Nephron progenitor cell (in vitro differentiated cells): ENCODE results near the gene TSPEAR.
A peak's percentile ranks its signal among the peaks of the same experiment; 100 is the strongest.

Experiments
- DNase-seq: peaks from one replicate; pipeline ENCODE4 v3.0.0; 2021
- H3K27ac Mint-ChIP-seq: 2 replicates; pipeline ENCODE4 v1.8.0; 2021; ENCODE audit warnings: mild to moderate bottlenecking, moderate library complexity, mixed read lengths
- H3K27me3 Mint-ChIP-seq: 2 replicates; pipeline ENCODE4 v1.8.0; 2021; ENCODE audit warnings: mild to moderate bottlenecking, low read depth, mixed read lengths; ENCODE audit not compliant: poor library complexity
- H3K36me3 Mint-ChIP-seq: 2 replicates; pipeline ENCODE4 v1.8.0; 2021; ENCODE audit warnings: low read depth, mixed read lengths
- H3K4me1 Mint-ChIP-seq: 2 replicates; pipeline ENCODE4 v1.8.0; 2021; ENCODE audit warnings: mixed read lengths
- H3K4me3 Mint-ChIP-seq: 2 replicates; pipeline ENCODE4 v1.8.0; 2021; ENCODE audit warnings: mild to moderate bottlenecking, moderate library complexity, mixed read lengths
- H3K9me3 Mint-ChIP-seq: 2 replicates; pipeline ENCODE4 v1.8.0; 2021; ENCODE audit warnings: mild to moderate bottlenecking, moderate library complexity, mixed read lengths
- CTCF ChIP-seq: fragments of 200-600 bp; sonication (generic); IDR thresholded peaks from 2 replicates; pipeline ENCODE4 v1.5.0; 2021; ENCODE audit warnings: antibody characterized with exemption

TSPEAR gene

GRCh38 chr21:44492567-44493385 lies 218.6 kb downstream of the TSPEAR start:
- H3K36me3 Mint-ChIP-seq, result peaks cover 41% of the 10 kb centered on the region
- H3K4me1 Mint-ChIP-seq, result peaks cover 26% of the 10 kb centered on the region
- no peak for TF ChIP-seq CTCF
- H3K4me3 Mint-ChIP-seq, result no peak overlapping the region
- H3K9me3 Mint-ChIP-seq, result peaks cover 48% of the 10 kb centered on the region
- DNase-seq, result no peak
- no peak overlapping the region for H3K27ac Mint-ChIP-seq
- peaks cover 8% of the 10 kb centered on the region for H3K27me3 Mint-ChIP-seq

GRCh38 chr21:44490816-44491215 lies 220.6 kb downstream of the TSPEAR start:
- peaks cover 7% of the 10 kb centered on the region for H3K4me1 Mint-ChIP-seq
- peaks cover 40% of the 10 kb centered on the region for H3K36me3 Mint-ChIP-seq
- DNase-seq, result no peak
- no peak overlapping the region for H3K27ac Mint-ChIP-seq
- TF ChIP-seq CTCF, result no peak
- H3K27me3 Mint-ChIP-seq, result peaks cover 8% of the 10 kb centered on the region
- H3K9me3 Mint-ChIP-seq, result peaks cover 54% of the 10 kb centered on the region
- no peak overlapping the region for H3K4me3 Mint-ChIP-seq

DNA sequence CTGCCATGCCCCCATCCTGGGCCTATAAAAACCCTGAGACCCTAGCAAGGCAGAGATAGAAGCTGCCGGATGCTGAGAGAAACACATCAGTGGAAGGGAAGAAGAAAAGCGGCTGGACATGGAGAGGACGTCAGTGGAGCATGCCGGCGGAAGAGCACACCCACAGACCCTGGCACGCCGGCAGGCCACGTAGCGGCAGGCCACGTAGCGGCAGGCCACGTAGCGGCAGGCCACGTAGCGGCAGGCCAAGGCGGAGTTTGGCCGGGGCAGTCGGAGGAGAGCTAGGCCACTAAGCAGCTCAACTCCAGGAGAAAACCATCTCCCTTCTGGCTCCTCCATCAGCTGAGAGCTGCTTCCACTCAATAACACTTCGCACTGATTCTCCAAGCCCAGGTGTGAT lies 221.0 kb downstream of the TSPEAR start:
- Mint-ChIP-seq H3K4me3 (no peak overlapping the region), H3K9me3 (peaks cover 52% of the 10 kb centered on the region), H3K27ac (no peak overlapping the region), H3K27me3 (peaks cover 7% of the 10 kb centered on the region), H3K4me1 (peaks cover 3% of the 10 kb centered on the region), H3K36me3 (peaks cover 36% of the 10 kb centered on the region)
- TF ChIP-seq CTCF, result no peak
- no peak for DNase-seq

DNA sequence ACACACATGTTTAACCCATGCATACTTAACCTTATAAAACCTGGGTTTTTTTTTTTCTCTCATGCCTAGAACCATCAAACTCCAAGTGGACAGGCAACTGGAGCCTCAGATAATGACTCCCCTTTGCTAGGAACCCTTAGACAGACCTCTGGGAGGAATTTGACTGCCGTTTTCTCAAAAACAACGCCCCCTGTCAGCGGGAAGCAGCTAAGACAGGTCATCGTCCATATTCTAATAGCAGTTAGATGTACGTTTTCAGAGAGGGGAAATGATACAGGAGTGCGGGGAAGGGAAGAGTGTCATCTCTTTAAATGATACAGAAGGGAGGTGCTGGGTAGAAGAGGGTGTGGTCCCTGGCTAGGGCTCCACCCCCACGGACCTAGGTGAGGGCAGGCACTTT lies 221.4 kb downstream of the TSPEAR start:
- Mint-ChIP-seq H3K27ac (no peak overlapping the region), H3K4me3 (no peak overlapping the region), H3K9me3 (peaks cover 50% of the 10 kb centered on the region), H3K27me3 (peaks cover 6% of the 10 kb centered on the region), H3K4me1 (peaks cover 4% of the 10 kb centered on the region), H3K36me3 (peaks cover 33% of the 10 kb centered on the region)
- TF ChIP-seq CTCF, result no peak
- DNase-seq, result no peak

GRCh38 chr21:44487831-44488230 lies 223.5 kb downstream of the TSPEAR start:
- TF ChIP-seq CTCF, result peak; percentile 40
- Mint-ChIP-seq H3K9me3 (peaks cover 35% of the 10 kb centered on the region), H3K27me3 (peaks cover 6% of the 10 kb centered on the region), H3K4me3 (no peak overlapping the region), H3K36me3 (peaks cover 25% of the 10 kb centered on the region), H3K4me1 (peaks cover 14% of the 10 kb centered on the region), H3K27ac (no peak overlapping the region)
- no peak for DNase-seq

DNA sequence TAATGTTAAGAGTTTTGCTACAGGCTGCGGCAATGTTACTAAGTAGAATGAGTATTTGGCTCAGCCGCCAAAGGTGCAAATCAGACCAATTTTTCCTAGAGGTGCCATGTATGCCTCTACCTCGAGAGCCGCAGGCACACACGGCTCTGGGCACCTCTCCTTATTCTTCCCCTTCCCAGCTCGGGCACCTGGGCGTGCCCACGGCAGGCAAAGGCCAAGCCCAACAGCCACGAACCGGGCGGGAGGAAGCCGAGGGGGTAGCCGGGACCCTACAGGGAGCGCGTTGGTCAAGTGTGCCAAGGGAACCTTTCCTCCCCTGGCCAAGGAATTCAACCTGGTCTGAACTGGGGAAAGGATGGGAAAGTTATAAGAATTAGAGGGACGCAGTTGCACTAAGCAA lies 225.1 kb downstream of the TSPEAR start:
- Mint-ChIP-seq H3K4me3 (peak overlapping the region; percentile 80), H3K36me3 (peaks cover 11% of the 10 kb centered on the region), H3K27ac (peak overlapping the region; percentile 68), H3K27me3 (peaks cover 4% of the 10 kb centered on the region), H3K4me1 (peaks cover 23% of the 10 kb centered on the region), H3K9me3 (peaks cover 21% of the 10 kb centered on the region)
- no peak for TF ChIP-seq CTCF
- no peak for DNase-seq
